ENCODE data around the gene TOMM34. TPM values are rescaled to one million over a fixed set of nuclear protein-coding genes. Genes with fewer than 3 reads are reported as not detected.

Gene TOMM34
- total and polyA plus RNA-seq, 2 experiments from 2014 or later: 27.4 to 38.7 TPM

GRCh38 chr20:44930517-44931168 lies 29.6 kb downstream of the TOMM34 start:
- Mint-ChIP-seq H3K27ac (peak overlapping the region; percentile 56), H3K9me3 (no peaks in the 10 kb centered on the region), H3K27me3 (ENCODE audit: insufficient read depth, low read depth, poor library complexity) (peaks cover 15% of the 10 kb centered on the region), H3K36me3 (ENCODE audit: low read depth) (peaks cover 36% of the 10 kb centered on the region), H3K4me1 (peaks cover 6% of the 10 kb centered on the region; the same call in 2 of the 3 replicates), H3K4me3 (no peak overlapping the region)
- Histone ChIP-seq H3F3A (replicated peaks; ENCODE audit: low read depth) (no peaks in the 10 kb centered on the region), H2AFZ (no peak overlapping the region), H4K20me1 (replicated peaks; ENCODE audit: insufficient read depth) (peaks cover 7% of the 10 kb centered on the region; the same call in 1 of the 2 replicates), H3K9me2 (ENCODE audit: insufficient read depth) (no peaks in the 10 kb centered on the region), H3K36me3 (ENCODE audit: insufficient read depth) (peaks cover 26% of the 10 kb centered on the region), H3K4me3 (no peak overlapping the region), H3K27me3 (ENCODE audit: insufficient read depth) (no peaks in the 10 kb centered on the region), H3K79me2 (replicated peaks; ENCODE audit: insufficient read depth) (no peaks in the 10 kb centered on the region), H3K27ac (ENCODE audit: low read depth) (no peak overlapping the region), H3K4me1 (ENCODE audit: insufficient read depth) (no peaks in the 10 kb centered on the region), H3K4me2 (no peak overlapping the region)
- no peak for TF ChIP-seq POLR2AphosphoS5 (IDR thresholded peaks at IDR 0.05; ENCODE audit: low read depth)
- TF ChIP-seq, protein P1, sequence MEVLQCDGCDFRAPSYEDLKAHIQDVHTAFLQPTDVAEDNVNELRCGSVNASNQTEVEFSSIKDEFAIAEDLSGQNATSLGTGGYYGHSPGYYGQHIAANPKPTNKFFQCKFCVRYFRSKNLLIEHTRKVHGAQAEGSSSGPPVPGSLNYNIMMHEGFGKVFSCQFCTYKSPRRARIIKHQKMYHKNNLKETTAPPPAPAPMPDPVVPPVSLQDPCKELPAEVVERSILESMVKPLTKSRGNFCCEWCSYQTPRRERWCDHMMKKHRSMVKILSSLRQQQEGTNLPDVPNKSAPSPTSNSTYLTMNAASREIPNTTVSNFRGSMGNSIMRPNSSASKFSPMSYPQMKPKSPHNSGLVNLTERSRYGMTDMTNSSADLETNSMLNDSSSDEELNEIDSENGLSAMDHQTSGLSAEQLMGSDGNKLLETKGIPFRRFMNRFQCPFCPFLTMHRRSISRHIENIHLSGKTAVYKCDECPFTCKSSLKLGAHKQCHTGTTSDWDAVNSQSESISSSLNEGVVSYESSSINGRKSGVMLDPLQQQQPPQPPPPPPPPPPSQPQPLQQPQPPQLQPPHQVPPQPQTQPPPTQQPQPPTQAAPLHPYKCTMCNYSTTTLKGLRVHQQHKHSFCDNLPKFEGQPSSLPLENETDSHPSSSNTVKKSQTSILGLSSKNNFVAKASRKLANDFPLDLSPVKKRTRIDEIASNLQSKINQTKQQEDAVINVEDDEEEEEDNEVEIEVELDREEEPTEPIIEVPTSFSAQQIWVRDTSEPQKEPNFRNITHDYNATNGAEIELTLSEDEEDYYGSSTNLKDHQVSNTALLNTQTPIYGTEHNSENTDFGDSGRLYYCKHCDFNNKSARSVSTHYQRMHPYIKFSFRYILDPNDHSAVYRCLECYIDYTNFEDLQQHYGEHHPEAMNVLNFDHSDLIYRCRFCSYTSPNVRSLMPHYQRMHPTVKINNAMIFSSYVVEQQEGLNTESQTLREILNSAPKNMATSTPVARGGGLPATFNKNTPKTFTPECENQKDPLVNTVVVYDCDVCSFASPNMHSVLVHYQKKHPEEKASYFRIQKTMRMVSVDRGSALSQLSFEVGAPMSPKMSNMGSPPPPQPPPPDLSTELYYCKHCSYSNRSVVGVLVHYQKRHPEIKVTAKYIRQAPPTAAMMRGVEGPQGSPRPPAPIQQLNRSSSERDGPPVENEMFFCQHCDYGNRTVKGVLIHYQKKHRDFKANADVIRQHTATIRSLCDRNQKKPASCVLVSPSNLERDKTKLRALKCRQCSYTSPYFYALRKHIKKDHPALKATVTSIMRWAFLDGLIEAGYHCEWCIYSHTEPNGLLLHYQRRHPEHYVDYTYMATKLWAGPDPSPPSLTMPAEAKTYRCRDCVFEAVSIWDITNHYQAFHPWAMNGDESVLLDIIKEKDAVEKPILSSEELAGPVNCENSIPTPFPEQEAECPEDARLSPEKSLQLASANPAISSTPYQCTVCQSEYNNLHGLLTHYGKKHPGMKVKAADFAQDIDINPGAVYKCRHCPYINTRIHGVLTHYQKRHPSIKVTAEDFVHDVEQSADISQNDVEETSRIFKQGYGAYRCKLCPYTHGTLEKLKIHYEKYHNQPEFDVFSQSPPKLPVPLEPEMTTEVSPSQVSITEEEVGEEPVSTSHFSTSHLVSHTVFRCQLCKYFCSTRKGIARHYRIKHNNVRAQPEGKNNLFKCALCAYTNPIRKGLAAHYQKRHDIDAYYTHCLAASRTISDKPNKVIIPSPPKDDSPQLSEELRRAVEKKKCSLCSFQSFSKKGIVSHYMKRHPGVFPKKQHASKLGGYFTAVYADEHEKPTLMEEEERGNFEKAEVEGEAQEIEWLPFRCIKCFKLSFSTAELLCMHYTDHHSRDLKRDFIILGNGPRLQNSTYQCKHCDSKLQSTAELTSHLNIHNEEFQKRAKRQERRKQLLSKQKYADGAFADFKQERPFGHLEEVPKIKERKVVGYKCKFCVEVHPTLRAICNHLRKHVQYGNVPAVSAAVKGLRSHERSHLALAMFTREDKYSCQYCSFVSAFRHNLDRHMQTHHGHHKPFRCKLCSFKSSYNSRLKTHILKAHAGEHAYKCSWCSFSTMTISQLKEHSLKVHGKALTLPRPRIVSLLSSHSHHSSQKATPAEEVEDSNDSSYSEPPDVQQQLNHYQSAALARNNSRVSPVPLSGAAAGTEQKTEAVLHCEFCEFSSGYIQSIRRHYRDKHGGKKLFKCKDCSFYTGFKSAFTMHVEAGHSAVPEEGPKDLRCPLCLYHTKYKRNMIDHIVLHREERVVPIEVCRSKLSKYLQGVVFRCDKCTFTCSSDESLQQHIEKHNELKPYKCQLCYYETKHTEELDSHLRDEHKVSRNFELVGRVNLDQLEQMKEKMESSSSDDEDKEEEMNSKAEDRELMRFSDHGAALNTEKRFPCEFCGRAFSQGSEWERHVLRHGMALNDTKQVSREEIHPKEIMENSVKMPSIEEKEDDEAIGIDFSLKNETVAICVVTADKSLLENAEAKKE (CRISPR knock-in tag; IDR thresholded peaks at IDR 0.05): no peak
- TF ChIP-seq CTCF (conservative IDR thresholded peaks at IDR 0.05; ENCODE audit: low read depth in 2 of 2): no peak
- TF ChIP-seq REST (IDR thresholded peaks at IDR 0.05; ENCODE audit: unreplicated experiment): no peak
- TF ChIP-seq ETS1 (IDR thresholded peaks at IDR 0.05): no peak
- no peak for TF ChIP-seq EZH2 (IDR thresholded peaks at IDR 0.05; ENCODE audit: low read depth, unreplicated experiment)
- TF ChIP-seq NANOG (IDR thresholded peaks at IDR 0.05; ENCODE audit: borderline replicate concordance): no peak
- no peak for TF ChIP-seq ZNF114 (CRISPR knock-in tag; IDR thresholded peaks at IDR 0.05)
- no peak for TF ChIP-seq EZH2phosphoT487 (IDR thresholded peaks at IDR 0.05; ENCODE audit: unreplicated experiment)
- no peak for TF ChIP-seq STAT1 (IDR thresholded peaks at IDR 0.05; ENCODE audit: unreplicated experiment)
- ATAC-seq (no peak), DNase-seq (ENCODE audit: low spot score) (no peak)

Data from GM23338 (cell line).